ENCODE results near the gene PAF1.
"Not testable (repeated sequence)": the region's sequence is repeated elsewhere in the genome, so short reads cannot be mapped to it uniquely, and the experiment has no call there.

PAF1 gene

DNA sequence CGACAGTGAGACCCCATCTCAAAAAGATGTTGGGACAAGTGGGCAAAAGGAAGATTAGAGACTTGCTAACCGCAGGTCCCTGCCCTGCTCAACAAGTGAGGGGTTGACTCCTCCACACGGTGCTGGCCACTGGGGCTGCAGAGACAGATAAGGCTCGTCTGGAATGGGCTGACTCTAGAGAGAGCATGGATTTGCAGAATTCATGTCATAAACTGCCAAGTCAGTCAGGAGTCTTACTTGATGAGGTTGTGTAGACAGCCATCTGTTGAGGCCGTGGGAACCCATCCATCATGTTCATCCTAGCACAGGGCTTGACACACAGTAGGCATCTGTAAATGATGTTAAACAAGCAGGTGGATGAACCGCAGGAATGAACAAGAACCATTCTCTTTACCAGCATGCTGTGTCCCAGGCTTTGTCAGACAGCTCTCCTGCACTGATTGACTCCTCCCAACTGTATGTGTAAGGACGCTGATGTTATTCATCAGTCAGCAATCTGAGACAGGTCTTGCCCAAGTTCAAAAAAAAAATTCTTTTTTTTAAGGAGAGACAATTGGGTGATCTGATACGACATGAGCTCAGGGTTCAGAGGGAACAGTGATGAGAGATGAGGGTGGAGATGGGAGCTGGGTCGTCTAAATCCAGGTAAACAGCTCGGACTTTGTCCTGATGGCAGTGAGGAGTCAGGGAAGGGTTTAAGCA lies 8.8 kb downstream of the PAF1 start:
- no peak for DNase-seq

DNA sequence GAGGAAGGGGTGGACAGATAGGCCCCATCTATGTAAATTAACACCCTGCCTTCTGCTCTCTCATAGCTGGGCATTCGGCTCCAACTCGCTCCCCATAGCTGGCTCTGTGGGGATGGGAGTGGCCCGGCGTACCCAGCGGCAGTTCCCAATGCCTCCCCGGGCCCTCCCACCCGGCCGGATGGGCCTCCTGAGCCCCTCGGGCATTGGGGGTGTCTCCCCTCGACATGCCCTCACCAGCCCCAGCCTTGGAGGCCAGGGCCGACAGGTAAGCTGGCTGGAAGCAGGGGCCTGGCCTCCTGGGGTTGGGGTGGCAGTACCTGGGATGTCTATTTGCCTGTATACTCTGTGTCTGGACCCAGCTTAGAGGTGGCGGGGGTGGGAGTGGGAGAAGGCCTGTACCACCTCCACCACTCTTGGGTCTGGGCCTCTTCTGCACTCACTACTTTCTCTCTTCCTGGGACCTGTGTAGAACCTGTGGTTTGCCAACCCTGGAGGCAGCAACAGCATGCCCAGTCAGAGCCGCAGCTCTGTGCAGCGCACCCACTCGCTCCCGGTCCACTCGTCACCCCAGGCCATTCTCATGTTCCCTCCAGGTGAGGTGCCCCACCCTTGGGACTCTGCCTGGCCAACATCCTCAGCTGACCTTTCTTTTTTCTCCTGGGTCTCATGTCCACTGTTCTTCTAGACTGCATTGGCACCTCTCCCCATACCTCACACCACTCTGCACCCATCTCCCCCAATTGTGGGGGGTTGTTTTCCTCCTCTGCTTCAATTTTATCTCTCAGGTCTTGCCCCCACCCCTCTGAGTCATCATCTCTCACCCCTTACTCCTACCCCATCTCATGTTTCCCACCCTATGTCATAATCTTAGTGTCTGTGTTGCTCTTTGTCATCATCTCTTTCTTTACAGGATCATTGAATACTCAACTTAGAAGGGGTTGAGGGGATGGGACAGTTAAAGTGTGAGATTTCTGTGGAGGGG lies 10.1 kb downstream of the PAF1 start:
- no peak for DNase-seq

DNA sequence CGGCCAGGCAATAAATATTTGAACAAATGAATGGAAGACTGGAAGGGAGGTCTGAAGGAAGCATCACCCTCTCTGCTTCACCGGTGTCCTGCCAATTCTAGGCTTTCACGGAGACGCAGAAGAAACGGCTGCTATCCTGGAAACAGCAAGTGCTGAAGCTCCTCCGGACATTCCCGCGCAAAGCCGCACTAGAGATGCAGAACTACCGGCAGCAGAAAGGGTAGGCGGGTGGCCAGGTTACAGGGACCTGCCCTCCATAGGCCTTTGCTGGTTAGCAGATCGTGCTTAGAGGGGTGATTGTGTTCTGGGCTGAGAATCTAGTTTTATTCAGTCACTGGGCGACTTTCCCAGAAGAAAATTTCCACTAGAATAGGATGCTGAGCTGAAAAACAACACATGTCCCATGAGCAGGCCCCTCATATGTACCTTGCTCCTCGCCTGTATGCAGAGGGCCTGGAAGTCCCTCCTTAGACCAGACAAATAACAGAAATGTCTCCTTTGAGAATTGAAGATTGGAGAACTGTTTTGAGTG lies 11.0 kb downstream of the PAF1 start:
- no peak for DNase-seq

DNA sequence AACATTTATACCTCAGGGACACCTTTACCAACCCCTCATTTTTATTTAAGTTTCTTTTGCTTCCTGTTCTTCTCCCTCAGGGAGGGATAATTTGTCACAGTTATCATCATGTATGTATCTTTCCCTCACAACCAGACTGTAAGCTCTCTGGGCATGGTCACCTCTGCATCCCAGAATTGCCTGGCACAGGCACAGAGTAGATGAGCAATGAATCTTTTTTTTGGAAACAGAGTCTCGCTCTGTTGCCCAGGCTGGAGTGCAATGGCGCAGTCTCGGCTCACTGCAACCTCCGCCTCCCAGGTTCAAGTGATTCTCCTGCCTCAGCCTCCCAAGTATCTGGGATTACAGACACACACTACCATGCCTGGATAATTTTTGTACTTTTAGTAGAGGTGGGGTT lies 11.5 kb downstream of the PAF1 start:
- DNase-seq, result not testable (repeated sequence)

DNA sequence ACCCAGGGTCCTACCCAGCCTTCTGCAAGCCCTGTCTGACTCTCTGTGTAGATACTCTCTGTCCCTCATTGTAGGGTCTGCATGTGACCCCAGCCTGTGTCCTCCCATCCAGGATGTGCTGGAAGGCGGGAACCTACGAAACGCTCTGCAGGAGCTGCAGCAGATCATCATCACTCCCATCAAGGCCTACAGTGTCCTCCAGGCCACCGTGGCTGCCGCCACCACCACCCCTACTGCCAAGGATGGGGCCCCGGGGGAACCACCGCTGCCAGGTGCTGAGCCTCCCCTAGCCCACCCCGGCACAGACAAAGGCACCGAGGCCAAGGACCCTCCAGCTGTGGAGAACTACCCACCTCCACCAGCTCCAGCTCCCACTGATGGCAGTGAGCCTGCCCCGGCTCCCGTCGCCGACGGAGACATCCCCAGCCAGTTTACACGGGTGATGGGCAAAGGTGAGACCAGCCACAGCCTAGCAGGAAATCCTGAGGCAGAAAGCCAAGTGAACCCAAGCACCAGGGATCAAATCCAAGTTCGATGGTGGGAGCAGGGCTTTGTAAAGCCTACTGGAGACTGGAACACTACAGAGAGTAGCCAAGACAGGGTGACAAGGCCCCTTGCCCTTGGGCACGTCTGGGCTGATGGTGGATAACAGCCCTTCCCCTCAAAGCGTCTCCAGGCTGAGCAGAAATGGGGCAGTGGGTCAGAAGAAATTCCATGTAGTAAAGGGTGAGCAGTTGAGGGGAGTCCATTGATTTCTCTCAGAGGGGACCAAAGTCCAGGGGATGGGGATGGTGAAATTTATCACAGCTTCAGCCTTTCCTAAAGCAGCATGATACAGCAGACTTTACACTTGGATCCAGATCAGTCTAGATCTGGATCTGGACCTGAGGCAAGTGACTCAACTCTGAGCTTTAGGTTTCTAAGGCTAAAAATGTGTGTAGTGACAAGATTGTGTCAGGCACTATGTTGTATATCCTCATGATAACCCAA lies 13.2 kb downstream of the PAF1 start:
- DNase-seq, result no peak

DNA sequence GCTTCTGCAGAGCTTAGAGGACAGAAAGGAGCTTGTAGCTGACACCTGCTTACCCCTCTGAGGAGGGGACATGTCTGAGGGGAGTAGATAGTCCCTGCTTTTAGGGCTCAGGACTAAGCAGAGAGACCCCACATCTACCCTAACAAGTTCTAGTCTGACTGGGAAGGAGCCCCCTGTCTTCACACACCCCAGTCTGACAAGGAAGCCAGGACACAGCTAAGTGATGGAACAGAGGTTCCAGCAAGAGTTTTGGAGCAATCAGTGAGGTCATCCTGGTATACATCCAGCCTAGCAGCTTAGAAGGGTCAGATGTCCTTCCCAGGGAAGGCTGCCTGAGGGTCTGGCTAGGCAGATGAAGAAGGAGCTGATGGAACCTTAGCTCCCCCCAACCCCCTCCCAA lies 15.0 kb downstream of the PAF1 start:
- DNase-seq, result no peak

DNA sequence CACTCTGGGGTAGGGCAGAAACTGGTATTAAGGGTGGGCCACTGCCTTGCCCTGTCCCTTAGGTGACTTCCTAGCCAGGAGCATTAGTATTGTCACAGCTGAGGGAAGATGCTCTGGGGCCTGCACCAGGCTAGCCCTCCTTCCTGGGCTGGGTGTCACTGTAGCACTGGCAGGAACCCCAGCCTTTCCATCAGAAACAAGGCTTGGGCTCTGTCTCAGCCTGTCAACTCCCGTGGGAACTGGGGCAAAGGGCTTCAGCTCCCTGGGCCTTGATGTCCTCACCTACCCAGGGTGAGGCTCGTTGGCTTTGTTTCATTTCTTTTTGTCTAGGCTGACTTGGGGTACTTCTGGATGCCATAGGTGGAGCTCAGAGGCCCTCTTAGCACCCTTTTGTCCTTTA lies 18.0 kb downstream of the PAF1 start:
- no peak for DNase-seq

DNA sequence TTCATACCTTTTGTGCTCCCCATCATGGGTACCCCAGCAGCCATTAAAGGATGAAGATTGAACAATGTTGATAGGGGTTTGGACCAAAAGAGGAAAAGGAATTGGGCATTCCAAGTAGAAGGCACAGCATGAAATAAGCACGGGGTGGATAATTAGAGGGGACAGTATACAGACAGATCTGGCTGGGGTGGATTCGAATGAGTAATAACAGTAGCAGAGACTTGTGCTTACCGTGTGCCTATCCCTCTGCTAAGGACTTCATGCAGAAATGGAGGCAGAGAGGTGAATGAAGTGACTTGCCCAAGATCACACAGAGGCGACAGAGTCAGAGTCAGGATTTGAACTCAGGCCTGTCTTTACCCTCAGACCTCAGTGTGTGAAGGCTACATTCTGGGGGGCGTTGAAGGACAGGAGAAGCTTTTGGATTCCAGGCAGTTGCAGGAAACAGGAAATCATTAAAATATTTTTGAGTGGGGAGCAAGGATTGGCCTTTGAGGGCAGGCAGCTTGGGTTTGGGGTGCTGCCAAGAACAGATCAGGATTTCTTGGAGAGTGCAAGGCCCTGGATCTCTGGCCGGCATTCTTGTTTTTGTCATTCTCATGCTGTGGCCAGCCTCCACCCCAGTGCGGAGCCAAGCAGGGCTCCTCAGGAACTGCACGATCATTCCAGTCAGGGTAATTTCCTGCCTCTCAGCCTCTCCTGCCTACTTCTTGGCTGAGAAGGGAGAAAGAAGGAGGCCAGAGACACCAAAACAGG lies 18.7 kb downstream of the PAF1 start:
- no peak for DNase-seq

DNA sequence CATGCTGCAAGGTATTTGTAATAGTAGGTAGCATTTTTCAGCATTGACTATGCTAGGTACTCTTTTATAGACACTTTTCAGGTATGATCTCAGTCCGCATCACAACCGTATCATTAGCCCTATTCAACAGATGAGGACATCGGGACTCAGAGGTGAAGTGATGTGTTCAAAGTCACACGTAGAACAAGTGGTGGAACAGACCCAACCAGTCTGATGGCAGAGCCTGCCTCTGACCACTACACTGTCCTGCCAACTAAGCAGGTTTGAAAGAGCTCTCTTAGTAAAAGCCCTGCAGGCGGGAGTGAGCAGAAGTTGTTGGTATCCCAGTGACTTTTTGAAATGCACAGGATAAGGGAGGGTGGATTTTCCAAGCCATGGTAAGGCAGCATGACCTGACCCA lies 20.2 kb downstream of the PAF1 start:
- DNase-seq, result no peak

DNA sequence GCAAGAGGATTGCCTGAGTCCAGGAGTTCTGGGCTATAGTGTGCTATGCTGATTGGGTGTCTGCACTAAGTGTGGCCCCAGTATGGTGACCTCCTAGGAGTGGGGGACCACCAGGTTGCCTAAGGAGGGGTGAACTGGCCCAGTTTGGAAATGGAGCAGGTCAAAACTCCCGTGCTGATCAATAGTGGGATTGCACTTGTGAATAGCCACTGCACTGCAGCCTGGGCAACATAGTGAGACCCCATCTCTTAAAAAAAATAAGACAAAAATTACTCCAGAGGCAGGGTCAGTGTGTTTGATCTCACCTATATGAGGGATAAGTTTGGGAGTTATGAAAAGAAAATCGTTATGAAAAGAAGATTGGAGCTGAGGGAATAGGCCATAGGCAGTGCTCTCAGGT lies 21.7 kb downstream of the PAF1 start:
- DNase-seq, result no peak

DNA sequence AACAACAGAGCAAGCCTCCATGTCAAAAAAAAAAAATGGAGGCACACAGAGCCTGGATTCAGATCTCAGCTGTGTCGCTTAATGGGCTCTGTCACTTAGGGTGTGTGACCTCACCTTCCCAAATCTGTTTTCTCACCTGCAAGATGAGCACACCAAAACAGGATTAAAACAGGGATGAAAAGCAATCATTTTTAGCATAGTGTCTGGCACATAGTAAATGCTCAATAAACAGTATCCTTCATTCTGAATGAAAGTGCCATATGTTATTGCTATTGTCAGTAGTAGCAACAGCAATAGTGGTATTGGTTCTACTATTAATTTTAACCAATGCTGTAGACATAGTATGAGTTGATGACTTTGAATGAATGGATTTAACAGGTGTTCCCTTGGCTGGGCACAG lies 25.4 kb downstream of the PAF1 start:
- DNase-seq, result no peak

DNA sequence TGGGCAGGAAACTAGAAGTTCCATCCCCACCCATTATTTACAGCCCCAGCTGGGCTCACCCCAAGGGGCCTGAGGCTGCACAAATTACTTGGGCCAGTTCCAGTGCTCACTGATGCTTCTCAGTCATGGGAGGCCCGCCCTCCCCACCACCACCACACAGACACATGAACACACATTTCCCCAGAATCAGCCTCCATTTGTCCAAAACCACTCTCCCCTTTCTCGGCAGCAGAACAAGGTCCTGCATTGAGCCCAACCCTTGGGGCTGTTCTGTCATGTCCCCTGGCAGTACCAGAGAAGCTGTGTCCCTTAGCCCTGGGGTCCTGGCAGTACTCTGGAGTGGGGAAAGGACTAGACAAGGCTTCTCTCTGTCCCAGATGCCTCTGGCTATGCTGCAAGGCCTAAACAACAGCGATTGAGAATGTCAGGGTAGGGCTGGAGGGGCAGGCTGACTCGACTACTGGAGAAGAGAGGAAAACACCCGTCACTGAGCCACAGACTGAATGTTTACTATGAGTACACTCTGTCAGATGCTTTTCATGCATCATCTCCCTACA lies 26.9 kb downstream of the PAF1 start:
- no peak for DNase-seq

DNA sequence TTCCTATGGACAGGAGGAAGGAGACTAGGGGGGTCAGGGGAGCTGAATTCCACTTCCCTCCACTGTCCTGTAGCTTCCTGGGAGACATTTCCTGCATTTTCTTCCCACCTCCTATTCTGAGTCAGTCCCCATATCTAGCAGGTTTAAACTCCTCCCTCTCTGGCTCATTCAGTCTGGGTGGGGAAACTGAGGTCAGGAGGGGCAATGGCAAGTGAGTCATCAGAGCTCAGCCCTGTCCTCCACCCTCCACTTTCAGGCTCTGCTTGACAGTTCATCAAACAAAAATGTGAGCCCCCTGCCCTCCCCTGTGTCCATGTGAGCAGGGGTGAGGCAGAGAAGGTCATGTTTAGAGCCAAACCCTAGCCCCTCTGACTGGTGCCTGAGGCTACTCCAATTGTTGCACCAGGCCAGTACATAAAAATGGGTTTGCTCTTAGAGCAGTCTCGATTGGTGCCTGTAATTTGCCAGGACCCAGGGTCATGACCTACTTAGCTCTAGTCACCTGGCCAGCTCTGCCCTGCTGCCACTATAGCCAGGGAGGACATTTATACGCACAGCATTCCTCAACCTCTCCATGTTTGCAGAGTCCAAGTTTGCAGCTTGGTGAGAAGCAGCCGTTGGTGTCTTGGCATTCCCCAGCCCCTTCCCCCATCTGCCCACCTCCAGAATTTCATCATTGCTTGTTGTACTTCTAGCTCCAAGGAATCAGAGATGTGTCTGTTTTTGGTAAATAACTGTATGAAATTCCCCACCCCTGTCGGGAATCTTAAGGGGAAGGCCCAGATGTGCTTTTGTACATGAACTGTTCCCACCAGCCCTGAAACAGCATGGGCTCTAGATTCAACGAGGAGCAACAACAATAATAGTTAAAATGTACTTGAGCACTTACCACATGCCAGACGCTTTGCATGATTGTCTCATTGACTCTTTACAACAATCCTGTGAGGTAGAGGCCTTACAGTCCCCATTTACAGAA lies 27.9 kb downstream of the PAF1 start:
- DNase-seq, result peak; percentile 29

DNA sequence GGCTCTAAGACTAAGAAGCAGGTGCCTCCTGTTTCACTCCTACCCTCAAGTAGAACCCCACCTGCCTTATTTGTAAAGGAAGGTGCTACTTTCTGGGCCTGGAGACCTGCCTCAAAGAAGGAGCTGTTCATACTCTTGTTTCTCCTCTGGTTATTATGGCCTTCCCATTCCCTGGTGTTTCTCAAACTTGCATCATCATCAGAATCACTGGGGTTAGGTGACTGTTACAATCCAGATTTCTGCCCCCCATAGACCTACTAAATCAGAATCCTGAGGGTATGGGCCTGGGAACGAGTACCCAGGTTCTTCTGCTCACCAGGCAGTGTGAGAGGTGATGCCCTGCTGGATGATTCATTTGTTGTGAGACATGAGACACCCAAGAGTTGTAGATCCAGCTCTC lies 30.3 kb downstream of the PAF1 start:
- no peak for DNase-seq

DNA sequence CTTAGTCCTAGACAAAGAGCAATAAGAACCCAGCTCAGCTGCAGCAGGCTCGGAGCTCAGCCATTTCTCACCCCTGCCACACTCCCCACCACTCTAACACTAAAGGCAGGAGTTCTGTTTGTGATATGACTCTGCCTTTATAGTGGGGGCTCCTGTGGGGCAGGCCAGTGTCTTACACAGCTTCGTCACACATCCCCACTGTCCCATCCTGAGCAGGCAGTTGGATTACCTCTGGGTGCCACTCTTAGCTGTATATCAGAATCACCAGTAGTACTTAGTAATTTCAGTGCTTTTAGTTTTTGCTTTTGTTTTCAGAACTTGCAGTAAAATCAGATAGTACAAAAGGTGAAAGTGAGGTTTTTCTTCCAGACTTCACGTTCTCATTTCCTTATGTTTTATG lies 31.9 kb downstream of the PAF1 start:
- no peak for DNase-seq

DNA sequence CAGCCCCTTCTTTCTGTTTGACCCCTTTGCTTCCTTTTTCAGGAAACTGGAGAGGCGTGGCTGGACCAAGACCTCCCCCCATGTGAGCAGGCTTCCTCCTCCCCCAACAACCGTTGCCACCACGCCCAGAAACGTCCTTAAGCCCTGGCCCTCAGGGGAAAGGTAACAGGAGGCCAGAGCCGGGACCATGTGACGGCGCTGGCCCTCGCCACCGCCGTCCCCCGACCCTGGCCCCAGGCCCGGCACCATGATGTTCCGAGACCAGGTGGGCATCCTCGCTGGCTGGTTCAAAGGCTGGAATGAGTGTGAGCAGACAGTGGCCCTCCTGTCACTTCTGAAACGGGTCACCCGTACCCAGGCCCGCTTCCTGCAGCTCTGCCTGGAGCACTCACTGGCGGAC lies 34.3 kb downstream of the PAF1 start:
- DNase-seq, result no peak

DNA sequence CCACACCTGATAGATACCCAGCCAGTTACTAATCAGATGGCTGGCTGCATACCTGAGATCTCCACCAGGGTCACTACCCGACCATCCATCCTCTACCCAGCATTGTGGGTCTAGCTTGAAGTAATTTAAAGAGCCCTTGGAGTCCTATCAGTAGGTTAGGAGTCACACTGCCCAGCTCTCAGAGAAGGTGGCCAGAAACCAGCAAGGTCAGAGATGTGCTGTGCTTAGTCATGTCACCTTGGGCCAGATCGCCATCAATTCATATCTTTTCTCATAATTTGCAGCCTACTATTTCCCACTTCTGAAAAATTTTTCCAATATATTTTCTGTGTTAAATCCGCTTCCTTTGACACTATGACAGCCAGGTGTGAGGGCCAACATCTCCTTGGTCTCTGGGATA lies 34.8 kb downstream of the PAF1 start:
- no peak for DNase-seq

DNA sequence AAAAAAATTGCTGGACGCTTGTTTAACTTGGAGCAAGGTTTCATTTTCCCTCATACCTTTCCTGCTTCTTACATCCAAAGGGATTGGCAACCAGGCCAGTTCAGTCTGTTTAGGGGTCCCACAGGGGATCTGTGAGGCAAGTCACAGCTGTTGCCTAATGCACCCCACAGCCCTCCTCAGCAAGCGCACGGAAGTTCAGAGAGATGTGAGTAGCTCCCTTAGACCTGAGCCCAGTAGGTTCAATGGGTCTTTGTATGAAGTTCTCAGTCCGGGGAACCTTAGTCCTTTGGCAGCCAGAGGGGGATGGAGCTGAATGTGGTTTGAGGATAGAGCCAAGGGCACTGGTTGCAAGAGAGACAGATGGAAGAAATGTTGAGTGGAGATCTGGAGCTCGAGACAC lies 35.7 kb downstream of the PAF1 start:
- DNase-seq, result no peak

DNA sequence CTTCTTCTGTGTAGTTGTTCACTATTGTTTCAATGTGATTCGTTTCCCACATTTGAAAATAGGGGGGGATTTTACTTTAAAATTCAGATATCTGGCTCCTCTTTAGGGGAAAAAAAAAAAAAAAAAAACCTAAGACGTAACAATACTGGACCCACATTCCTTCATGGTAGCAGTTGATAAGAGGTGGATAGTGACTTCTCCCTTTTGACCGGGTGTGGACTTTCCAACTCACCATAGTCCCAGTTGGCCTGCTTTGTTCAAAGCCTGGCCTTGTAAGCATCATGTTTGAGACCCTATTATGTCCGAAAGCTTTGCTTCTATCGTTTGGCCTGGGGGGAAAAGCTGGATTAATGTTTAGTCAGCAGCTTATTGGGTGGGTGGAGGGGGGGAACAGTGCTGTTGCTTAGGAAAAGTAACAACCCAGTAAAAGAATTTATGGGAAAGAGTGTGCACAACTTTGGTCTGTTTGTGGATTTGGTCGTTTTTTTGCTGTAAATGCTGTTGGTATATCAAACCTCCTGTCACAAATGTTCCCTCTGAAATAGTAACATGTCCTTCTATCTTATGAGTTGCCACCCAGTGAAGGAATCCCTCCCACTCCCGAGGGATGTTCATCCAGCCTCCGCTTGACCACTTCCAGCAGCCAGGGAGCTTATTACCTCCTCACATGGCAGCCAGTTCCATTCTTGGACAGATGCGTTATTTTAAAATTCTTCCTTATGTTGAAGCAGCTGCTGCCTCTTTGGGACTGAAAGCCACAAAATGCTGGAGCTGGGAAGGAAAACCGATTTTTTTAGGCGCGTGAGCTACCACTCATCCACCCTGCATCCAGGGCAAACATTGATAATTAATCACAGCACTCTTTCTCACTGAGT lies 38.3 kb downstream of the PAF1 start:
- no peak for DNase-seq
